ENCODE data around the gene MYO3B.

MYO3B gene

DNA sequence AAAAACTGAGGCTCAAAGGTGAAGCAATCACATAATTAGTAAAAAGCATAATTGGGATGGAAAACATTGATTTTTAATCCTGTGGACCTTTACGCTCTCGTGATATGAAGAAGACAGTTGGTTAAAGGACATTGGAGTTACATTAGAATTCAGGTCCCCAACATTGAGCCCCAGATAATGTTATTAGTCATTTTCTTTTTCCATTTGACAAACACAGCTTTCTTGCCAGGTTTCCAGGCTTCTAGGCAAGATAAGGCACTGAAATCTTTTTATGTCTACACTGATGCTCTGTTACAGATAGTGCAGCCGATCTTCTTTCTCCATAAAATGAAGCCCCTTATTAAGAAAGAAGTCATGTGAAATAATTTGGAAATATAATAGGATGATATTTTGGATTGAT lies 38.5 kb downstream of the MYO3B start:
- no peaks in the 10 kb centered on the region for H3K36me3 ChIP-seq (ENCODE audit: low read length)
- no peaks in the 10 kb centered on the region for H3K27me3 ChIP-seq (ENCODE audit: low read length)
- H3K4me3 ChIP-seq (ENCODE audit: insufficient read depth, low read length, poor library complexity, severe bottlenecking): no peak overlapping the region
- H2AFZ ChIP-seq (ENCODE audit: low read depth, low read length, severe bottlenecking): no peak overlapping the region
- no peaks in the 10 kb centered on the region for H3K79me2 ChIP-seq (ENCODE audit: insufficient read depth, low read length)
- no peaks in the 10 kb centered on the region for H3F3A ChIP-seq (ENCODE audit: insufficient read depth)
- H3K27ac ChIP-seq (ENCODE audit: low read depth, low read length): no peak overlapping the region
- no peaks in the 10 kb centered on the region for H3K9me3 ChIP-seq (ENCODE audit: insufficient read depth, low read length)
- TF ChIP-seq EZH2phosphoT487 (conservative IDR thresholded peaks at IDR 0.05; ENCODE audit: low read length): no peak
- no peaks in the 10 kb centered on the region for H4K20me1 ChIP-seq (ENCODE audit: low read depth, low read length)
- H3K9me2 ChIP-seq (replicated peaks; ENCODE audit: insufficient read depth, low read length): no peaks in the 10 kb centered on the region
- no peak overlapping the region for H3K9ac ChIP-seq (ENCODE audit: low read length)
- H3K4me2 ChIP-seq (ENCODE audit: low read depth, low read length, poor library complexity, severe bottlenecking): no peak overlapping the region

DNA sequence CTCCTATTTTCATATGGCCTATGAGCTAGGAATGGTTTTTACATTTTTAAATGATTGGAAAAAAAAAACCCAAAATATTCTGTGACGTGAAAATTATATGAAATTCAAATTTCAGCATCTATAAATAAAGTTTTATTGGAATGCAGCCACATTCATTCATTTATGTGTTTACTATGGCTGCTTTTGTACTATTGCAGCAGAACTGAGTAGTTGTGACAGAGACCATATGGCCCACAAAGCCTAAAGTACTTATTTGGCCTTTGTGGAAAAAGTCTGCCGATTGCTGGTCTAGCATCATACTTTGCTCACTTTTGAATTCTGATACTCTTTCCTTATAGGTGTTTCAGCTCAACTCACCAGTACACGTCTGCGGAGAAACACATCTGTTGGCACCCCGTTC lies 39.0 kb downstream of the MYO3B start:
- Histone ChIP-seq H2AFZ (ENCODE audit: low read depth, low read length, severe bottlenecking) (no peak overlapping the region), H3K36me3 (ENCODE audit: low read length) (no peaks in the 10 kb centered on the region), H4K20me1 (ENCODE audit: low read depth, low read length) (no peaks in the 10 kb centered on the region), H3K27ac (ENCODE audit: low read depth, low read length) (no peak overlapping the region), H3K9ac (ENCODE audit: low read length) (no peak overlapping the region), H3K9me3 (ENCODE audit: insufficient read depth, low read length) (no peaks in the 10 kb centered on the region), H3K27me3 (ENCODE audit: low read length) (no peaks in the 10 kb centered on the region), H3K4me2 (ENCODE audit: low read depth, low read length, poor library complexity, severe bottlenecking) (no peak overlapping the region), H3K9me2 (replicated peaks; ENCODE audit: insufficient read depth, low read length) (no peaks in the 10 kb centered on the region), H3F3A (ENCODE audit: insufficient read depth) (no peaks in the 10 kb centered on the region), H3K79me2 (ENCODE audit: insufficient read depth, low read length) (no peaks in the 10 kb centered on the region), H3K4me3 (ENCODE audit: insufficient read depth, low read length, poor library complexity, severe bottlenecking) (no peak overlapping the region)
- TF ChIP-seq EZH2phosphoT487 (conservative IDR thresholded peaks at IDR 0.05; ENCODE audit: low read length): no peak
- TF ChIP-seq, protein P1, sequence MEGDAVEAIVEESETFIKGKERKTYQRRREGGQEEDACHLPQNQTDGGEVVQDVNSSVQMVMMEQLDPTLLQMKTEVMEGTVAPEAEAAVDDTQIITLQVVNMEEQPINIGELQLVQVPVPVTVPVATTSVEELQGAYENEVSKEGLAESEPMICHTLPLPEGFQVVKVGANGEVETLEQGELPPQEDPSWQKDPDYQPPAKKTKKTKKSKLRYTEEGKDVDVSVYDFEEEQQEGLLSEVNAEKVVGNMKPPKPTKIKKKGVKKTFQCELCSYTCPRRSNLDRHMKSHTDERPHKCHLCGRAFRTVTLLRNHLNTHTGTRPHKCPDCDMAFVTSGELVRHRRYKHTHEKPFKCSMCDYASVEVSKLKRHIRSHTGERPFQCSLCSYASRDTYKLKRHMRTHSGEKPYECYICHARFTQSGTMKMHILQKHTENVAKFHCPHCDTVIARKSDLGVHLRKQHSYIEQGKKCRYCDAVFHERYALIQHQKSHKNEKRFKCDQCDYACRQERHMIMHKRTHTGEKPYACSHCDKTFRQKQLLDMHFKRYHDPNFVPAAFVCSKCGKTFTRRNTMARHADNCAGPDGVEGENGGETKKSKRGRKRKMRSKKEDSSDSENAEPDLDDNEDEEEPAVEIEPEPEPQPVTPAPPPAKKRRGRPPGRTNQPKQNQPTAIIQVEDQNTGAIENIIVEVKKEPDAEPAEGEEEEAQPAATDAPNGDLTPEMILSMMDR (IDR thresholded peaks at IDR 0.05; ENCODE audit: insufficient read depth, low read length, poor library complexity, severe bottlenecking): no peak

DNA sequence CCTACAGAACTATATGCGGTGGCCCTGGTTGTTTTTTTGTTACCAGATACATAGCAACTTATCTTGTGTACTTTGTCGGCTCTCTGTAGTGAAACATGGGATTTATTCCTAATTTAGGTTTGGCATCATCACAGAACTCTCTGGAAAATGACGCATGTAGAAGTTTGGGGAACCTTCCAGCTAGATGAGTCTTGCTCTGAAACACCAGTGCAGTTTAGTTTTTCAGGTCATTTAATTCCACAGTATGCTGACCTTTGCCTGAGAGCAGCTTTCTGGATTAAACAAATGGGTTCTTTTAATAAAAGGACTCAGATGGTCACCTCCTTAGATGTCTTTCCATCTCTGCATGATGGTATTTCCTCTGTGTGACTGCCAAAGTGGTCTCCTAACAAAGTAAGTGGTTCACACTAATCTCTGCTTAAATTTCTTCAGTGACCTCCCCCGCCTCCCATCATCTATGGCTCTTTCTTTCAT lies 39.9 kb downstream of the MYO3B start:
- H3K9me2 ChIP-seq (replicated peaks; ENCODE audit: insufficient read depth, low read length): no peaks in the 10 kb centered on the region
- no peaks in the 10 kb centered on the region for H3F3A ChIP-seq (ENCODE audit: insufficient read depth)
- H3K27me3 ChIP-seq (ENCODE audit: low read length): no peaks in the 10 kb centered on the region
- H3K79me2 ChIP-seq (ENCODE audit: insufficient read depth, low read length): no peaks in the 10 kb centered on the region
- no peak for TF ChIP-seq EZH2phosphoT487 (conservative IDR thresholded peaks at IDR 0.05; ENCODE audit: low read length)
- TF ChIP-seq, protein P1 (IDR thresholded peaks at IDR 0.05; ENCODE audit: insufficient read depth, low read length, poor library complexity, severe bottlenecking): no peak
- H3K36me3 ChIP-seq (ENCODE audit: low read length): no peaks in the 10 kb centered on the region
- H2AFZ ChIP-seq (ENCODE audit: low read depth, low read length, severe bottlenecking): no peak overlapping the region
- H3K4me2 ChIP-seq (ENCODE audit: low read depth, low read length, poor library complexity, severe bottlenecking): no peak overlapping the region
- no peak overlapping the region for H3K9ac ChIP-seq (ENCODE audit: low read length)
- no peak overlapping the region for H3K4me3 ChIP-seq (ENCODE audit: insufficient read depth, low read length, poor library complexity, severe bottlenecking)
- H3K27ac ChIP-seq (ENCODE audit: low read depth, low read length): no peak overlapping the region
- no peaks in the 10 kb centered on the region for H4K20me1 ChIP-seq (ENCODE audit: low read depth, low read length)
- H3K9me3 ChIP-seq (ENCODE audit: insufficient read depth, low read length): no peaks in the 10 kb centered on the region

DNA sequence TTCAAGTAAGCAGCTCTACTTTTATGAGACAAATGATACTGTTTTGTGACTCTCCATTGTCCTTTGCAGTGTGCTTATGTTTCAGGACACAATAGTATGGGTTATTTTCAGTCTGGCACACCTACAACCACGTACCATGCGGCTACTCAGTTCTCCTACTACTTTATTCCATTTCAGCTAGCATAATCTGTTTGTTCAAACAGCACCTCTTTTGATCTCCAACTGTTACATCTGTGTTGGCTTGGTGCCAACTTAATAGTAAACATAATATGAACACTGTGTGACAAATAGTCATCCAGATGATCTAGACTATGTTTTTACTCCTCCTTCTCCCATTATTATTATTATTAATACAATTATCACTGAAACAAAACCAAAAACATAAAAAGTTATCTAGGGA lies 40.5 kb downstream of the MYO3B start:
- TF ChIP-seq, protein P1 (IDR thresholded peaks at IDR 0.05; ENCODE audit: insufficient read depth, low read length, poor library complexity, severe bottlenecking): no peak
- no peak for TF ChIP-seq EZH2phosphoT487 (conservative IDR thresholded peaks at IDR 0.05; ENCODE audit: low read length)
- no peak overlapping the region for H2AFZ ChIP-seq (ENCODE audit: low read depth, low read length, severe bottlenecking)

More for the DNA sequence above, 40.5 kb downstream of the MYO3B start:
- H3K27ac ChIP-seq (ENCODE audit: low read depth, low read length): no peak overlapping the region
- no peaks in the 10 kb centered on the region for H3K27me3 ChIP-seq (ENCODE audit: low read length)
- H3F3A ChIP-seq (ENCODE audit: insufficient read depth): no peaks in the 10 kb centered on the region
- H3K9ac ChIP-seq (ENCODE audit: low read length): no peak overlapping the region
- no peaks in the 10 kb centered on the region for H3K9me2 ChIP-seq (replicated peaks; ENCODE audit: insufficient read depth, low read length)
- H3K79me2 ChIP-seq (ENCODE audit: insufficient read depth, low read length): no peaks in the 10 kb centered on the region
- H3K36me3 ChIP-seq (ENCODE audit: low read length): no peaks in the 10 kb centered on the region
- H4K20me1 ChIP-seq (ENCODE audit: low read depth, low read length): no peaks in the 10 kb centered on the region
- no peak overlapping the region for H3K4me3 ChIP-seq (ENCODE audit: insufficient read depth, low read length, poor library complexity, severe bottlenecking)
- H3K4me2 ChIP-seq (ENCODE audit: low read depth, low read length, poor library complexity, severe bottlenecking): no peak overlapping the region
- no peaks in the 10 kb centered on the region for H3K9me3 ChIP-seq (ENCODE audit: insufficient read depth, low read length)

Data from SU-DHL-6 (cell line).